Vagina (tissue), 2 donors: ENCODE measurements around the gene RNASE7.

ENCODE experiments used
- CTCF ChIP-seq, 3 experiments: fragments of 450-650 bp in 2 of 3; fragments of 200-600 bp in 1 of 3; sonication (generic) in 1 of 3; IDR thresholded peaks; one replicate each; pipeline ENCODE4 v1.5.1; 2017 to 2019; ENCODE audit warnings: antibody characterized with exemption in 3 of 3, mild to moderate bottlenecking in 2 of 3, moderate library complexity in 2 of 3
- POLR2A ChIP-seq, 2 donors: fragments of 450-650 bp; IDR thresholded peaks; one replicate each; pipeline ENCODE4 v1.6.1; 2017; ENCODE audit warnings: antibody characterized with exemption in 2 of 2, mild to moderate bottlenecking in 2 of 2, moderate library complexity in 2 of 2
- POLR2AphosphoS5 ChIP-seq, 2 donors: sonication (generic); formaldehyde crosslinking; IDR thresholded peaks; one replicate each; pipeline ENCODE4 v1.9.0; 2017; ENCODE audit warnings: antibody characterized with exemption in 2 of 2, mild to moderate bottlenecking in 2 of 2, low read depth in 1 of 2; ENCODE audit not compliant: insufficient read depth in 1 of 2

GRCh38 chr14:21032326-21033132 lies 9.6 kb upstream of the RNASE7 start:
- no peak for TF ChIP-seq POLR2AphosphoS5 (IDR thresholded peaks at IDR 0.05; ENCODE audit: insufficient read depth in 1 of 2, low read depth in 1 of 2)
- no peak for TF ChIP-seq CTCF (IDR thresholded peaks at IDR 0.05)
- TF ChIP-seq POLR2A (IDR thresholded peaks at IDR 0.05), result no peak
